ENCODE results near the gene ALDH18A1.

ALDH18A1 gene

DNA sequence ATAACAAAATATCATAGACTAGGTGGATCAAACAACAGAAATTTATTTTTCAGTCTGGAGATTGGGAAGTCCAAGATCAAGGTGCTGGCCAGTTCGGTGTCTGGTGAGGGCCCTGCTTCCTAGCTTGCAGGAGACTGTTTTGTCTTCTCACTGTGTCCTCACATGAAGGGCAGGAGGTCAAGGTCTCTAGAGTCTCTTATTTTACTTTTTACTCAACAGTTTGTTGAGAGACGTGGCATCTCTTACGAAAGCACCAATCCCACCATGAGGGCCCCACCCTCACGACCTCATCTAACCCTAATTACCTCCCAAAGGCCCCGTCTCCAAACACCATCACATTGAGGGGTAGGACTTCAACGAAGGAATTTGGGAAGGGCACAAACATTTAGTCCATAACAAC is 54.1 kb downstream of the ALDH18A1 start:
- no peaks in the 10 kb centered on the region for H3K79me2 ChIP-seq (ENCODE audit: insufficient read depth, low read depth)
- no peak overlapping the region for H2AFZ ChIP-seq (ENCODE audit: low read depth)
- TF ChIP-seq, protein P1, sequence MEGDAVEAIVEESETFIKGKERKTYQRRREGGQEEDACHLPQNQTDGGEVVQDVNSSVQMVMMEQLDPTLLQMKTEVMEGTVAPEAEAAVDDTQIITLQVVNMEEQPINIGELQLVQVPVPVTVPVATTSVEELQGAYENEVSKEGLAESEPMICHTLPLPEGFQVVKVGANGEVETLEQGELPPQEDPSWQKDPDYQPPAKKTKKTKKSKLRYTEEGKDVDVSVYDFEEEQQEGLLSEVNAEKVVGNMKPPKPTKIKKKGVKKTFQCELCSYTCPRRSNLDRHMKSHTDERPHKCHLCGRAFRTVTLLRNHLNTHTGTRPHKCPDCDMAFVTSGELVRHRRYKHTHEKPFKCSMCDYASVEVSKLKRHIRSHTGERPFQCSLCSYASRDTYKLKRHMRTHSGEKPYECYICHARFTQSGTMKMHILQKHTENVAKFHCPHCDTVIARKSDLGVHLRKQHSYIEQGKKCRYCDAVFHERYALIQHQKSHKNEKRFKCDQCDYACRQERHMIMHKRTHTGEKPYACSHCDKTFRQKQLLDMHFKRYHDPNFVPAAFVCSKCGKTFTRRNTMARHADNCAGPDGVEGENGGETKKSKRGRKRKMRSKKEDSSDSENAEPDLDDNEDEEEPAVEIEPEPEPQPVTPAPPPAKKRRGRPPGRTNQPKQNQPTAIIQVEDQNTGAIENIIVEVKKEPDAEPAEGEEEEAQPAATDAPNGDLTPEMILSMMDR (conservative IDR thresholded peaks at IDR 0.05; ENCODE audit: low read depth, low read length): no peak
- H4K20me1 ChIP-seq (ENCODE audit: insufficient read depth): no peaks in the 10 kb centered on the region
- no peak overlapping the region for H3K4me2 ChIP-seq
- H3K4me1 ChIP-seq (ENCODE audit: low read depth, poor library complexity, severe bottlenecking): no peaks in the 10 kb centered on the region
- no peak overlapping the region for H3K9ac ChIP-seq
- H3K27me3 ChIP-seq (ENCODE audit: insufficient read depth, low read depth): no peaks in the 10 kb centered on the region
- H3K27ac ChIP-seq: no peak overlapping the region
- no peak overlapping the region for H3K4me3 ChIP-seq (IDR thresholded peaks at IDR 0.05; ENCODE audit: insufficient read depth, low read depth, low read length)
- H3K36me3 ChIP-seq (ENCODE audit: insufficient read depth): no peaks in the 10 kb centered on the region

- Histone ChIP-seq H3K4me1 (ENCODE audit: low read depth, poor library complexity, severe bottlenecking) (no peaks in the 10 kb centered on the region), H3K36me3 (ENCODE audit: insufficient read depth) (no peaks in the 10 kb centered on the region), H3K9ac (no peak overlapping the region), H4K20me1 (ENCODE audit: insufficient read depth) (no peaks in the 10 kb centered on the region), H3K79me2 (ENCODE audit: insufficient read depth, low read depth) (no peaks in the 10 kb centered on the region), H3K4me2 (no peak overlapping the region), H2AFZ (ENCODE audit: low read depth) (no peak overlapping the region), H3K27me3 (ENCODE audit: insufficient read depth, low read depth) (no peaks in the 10 kb centered on the region), H3K4me3 (IDR thresholded peaks at IDR 0.05; ENCODE audit: insufficient read depth, low read depth, low read length) (no peak overlapping the region), H3K27ac (no peak overlapping the region)
- TF ChIP-seq, protein P1 (conservative IDR thresholded peaks at IDR 0.05; ENCODE audit: low read depth, low read length): peak; percentile 88
These were observed 55.3 kb downstream of the ALDH18A1 start for GRCh38 chr10:95601116-95601719.

GRCh38 chr10:95600158-95600557 is 56.4 kb downstream of the ALDH18A1 start:
- H3K9ac ChIP-seq: no peak overlapping the region
- H3K4me1 ChIP-seq (ENCODE audit: low read depth, poor library complexity, severe bottlenecking): no peaks in the 10 kb centered on the region
- H3K36me3 ChIP-seq (ENCODE audit: insufficient read depth): no peaks in the 10 kb centered on the region
- H3K27me3 ChIP-seq (ENCODE audit: insufficient read depth, low read depth): no peaks in the 10 kb centered on the region
- no peaks in the 10 kb centered on the region for H4K20me1 ChIP-seq (ENCODE audit: insufficient read depth)
- no peak overlapping the region for H3K4me2 ChIP-seq
- H3K27ac ChIP-seq: no peak overlapping the region
- no peaks in the 10 kb centered on the region for H3K79me2 ChIP-seq (ENCODE audit: insufficient read depth, low read depth)
- H2AFZ ChIP-seq (ENCODE audit: low read depth): no peak overlapping the region
- TF ChIP-seq, protein P1 (conservative IDR thresholded peaks at IDR 0.05; ENCODE audit: low read depth, low read length): no peak
- H3K4me3 ChIP-seq (IDR thresholded peaks at IDR 0.05; ENCODE audit: insufficient read depth, low read depth, low read length): no peak overlapping the region

DNA sequence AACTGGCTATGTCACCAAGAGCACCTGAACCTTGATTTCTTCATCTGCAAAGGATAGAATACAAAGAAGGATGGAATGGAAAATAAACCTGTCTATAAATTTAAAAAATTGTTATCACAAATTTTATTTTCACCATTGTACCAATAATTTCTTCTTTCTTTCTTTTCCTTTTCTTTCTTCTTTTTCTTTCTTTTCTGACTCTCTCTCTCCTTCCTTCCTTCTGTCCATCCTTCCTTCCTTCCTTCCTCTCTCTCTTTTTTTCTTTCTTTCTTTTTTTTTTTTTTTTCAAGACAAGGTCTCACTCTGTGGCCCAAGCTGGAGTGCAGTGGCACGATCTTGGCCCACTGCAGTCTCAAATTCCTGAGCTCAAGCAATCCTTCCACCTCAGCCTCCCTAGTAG is 58.7 kb downstream of the ALDH18A1 start:
- Histone ChIP-seq H3K27me3 (ENCODE audit: insufficient read depth, low read depth) (no peaks in the 10 kb centered on the region), H2AFZ (ENCODE audit: low read depth) (no peak overlapping the region)

More for the DNA sequence above, 58.7 kb downstream of the ALDH18A1 start:
- no peaks in the 10 kb centered on the region for H3K79me2 ChIP-seq (ENCODE audit: insufficient read depth, low read depth)
- H3K36me3 ChIP-seq (ENCODE audit: insufficient read depth): no peaks in the 10 kb centered on the region
- no peaks in the 10 kb centered on the region for H3K4me1 ChIP-seq (ENCODE audit: low read depth, poor library complexity, severe bottlenecking)
- no peak overlapping the region for H3K4me3 ChIP-seq (IDR thresholded peaks at IDR 0.05; ENCODE audit: insufficient read depth, low read depth, low read length)
- no peaks in the 10 kb centered on the region for H4K20me1 ChIP-seq (ENCODE audit: insufficient read depth)
- TF ChIP-seq, protein P1 (conservative IDR thresholded peaks at IDR 0.05; ENCODE audit: low read depth, low read length): no peak
- H3K27ac ChIP-seq: no peak overlapping the region
- no peak overlapping the region for H3K4me2 ChIP-seq
- no peak overlapping the region for H3K9ac ChIP-seq
